Activated CD4-positive, alpha-beta T cell treated with anti-CD3 and anti-CD28 coated beads for 48 hours (primary cell): Measurements from ENCODE around the gene LRTM2.

Experiments used
- DNase-seq: peaks from one replicate; pipeline ENCODE4 v3.0.0-alpha.2; 2020

The LRTM2 gene

DNA sequence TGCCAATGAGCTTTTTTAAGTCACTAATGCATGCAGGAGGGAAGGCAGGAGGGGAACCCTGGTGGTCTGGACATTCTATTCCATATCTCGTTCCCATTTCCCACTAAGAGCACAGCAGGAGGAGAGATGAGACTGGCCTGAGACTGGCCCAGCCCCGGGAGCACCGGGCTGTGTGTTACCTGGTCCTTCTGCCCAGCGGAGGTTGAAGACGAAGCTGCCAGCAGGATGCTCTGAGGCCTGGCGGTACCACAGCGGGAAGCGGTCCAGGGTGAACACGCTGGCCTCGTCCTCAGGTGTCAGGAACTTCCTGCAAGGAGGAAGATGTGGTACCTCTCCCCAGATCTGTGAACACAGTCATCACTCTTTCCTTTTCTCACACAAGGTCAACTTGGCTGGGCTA, 23.9 kb downstream of the LRTM2 start:
- DNase-seq: no peak

DNA sequence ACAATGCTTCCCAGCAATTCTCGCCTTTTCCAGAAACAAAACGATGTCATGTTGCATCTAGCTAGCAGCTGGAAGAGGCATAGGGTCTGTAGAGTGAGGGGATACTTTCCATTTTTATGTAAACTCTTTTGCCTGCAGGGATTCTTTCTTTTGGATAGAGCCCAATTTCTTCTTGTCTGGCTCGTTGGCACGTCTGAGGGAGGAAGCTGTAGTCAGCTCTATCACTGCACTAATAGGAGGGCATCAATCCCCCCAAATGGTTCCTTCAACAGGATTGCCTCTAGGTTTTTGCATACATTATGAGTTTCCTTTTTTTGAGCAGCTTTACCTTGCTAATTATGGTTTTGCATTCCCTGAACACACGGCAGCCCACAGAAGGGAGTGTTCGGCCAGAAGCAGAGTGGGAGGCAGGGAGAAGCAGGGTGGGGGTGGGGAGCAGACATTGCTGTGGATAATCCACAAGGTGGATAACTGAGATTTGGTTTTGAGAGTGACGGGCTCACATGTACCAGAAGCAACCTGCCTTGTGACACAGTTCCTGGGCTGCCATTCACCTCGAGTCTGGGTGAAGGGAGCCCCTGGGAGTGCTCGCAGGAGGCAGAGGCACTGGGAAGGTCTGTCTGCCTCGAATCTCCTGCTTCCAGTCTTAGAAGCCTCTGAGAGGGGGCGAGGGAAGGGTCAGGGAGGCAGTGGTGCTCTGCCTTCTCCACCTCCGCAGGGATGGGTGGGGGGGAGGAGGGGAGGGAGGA, 24.5 kb downstream of the LRTM2 start:
- DNase-seq: no peak

DNA sequence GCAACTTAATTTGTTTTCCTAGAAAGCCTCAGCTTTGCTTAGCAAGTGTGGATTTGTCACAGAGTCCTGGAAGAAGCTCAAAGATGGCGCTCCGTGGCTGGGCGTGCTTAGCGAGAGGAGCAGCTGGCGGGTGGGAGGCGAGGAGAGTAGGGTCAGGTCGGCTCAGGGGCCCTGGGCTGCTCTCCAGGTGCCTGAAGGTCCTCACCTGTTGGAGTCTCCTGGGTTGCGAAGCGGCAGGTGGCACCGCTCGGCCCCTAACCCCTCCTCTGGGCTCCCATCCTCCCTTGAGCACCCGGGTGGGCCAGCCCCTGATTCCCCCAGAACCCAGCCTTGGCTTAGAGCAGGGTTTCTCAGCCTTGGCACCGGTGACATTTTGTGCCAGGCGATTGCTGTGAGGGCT, 25.1 kb downstream of the LRTM2 start:
- DNase-seq: no peak

DNA sequence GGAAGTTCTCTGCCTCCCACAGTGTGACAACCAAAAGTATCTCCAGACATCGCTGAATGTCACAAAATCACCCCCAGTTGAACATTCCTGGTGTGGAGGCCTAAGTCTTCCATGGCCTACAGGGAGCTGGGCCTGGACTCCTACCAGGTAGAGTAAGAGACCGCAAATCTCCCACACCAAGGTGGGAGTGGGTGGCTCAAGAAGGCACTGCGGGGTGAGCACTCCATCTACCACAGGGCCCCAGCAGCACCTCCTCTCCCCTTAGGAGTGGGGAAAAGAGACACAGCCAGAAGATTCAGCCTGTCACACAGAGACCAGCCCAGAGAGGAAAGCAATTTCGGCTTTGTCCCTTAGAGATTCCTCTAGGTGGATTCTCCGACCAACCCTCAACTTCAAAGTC, 25.5 kb downstream of the LRTM2 start:
- no peak for DNase-seq

GRCh38 chr12:1846421-1847405, 26.3 kb downstream of the LRTM2 start:
- no peak for DNase-seq

DNA sequence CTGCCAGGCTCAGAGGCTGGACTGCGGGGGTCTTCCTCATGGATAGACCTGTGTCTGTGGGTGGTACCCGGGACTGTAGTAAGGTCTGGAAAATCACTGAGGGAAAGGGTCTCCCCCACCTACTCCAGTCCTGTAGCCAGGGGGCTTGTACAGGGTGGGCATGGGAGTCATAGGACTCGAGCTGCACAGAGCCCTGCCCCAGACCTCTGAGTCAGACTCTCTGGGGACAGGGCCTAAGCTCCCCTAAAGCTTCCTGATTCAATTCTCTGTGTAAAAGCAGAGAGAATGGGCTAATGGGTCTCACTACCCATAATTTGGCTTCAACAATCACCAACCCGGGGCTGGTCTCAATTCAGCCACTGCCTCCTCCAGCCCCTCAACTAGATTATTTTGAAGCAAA, 27.0 kb downstream of the LRTM2 start:
- DNase-seq: no peak

- DNase-seq: no peak
These were observed 27.8 kb downstream of the LRTM2 start for GRCh38 chr12:1848146-1848545.

GRCh38 chr12:1848745-1849144, 28.4 kb downstream of the LRTM2 start:
- DNase-seq: no peak

- DNase-seq: no peak
These were observed 30.9 kb downstream of the LRTM2 start for GRCh38 chr12:1851151-1851701.

DNA sequence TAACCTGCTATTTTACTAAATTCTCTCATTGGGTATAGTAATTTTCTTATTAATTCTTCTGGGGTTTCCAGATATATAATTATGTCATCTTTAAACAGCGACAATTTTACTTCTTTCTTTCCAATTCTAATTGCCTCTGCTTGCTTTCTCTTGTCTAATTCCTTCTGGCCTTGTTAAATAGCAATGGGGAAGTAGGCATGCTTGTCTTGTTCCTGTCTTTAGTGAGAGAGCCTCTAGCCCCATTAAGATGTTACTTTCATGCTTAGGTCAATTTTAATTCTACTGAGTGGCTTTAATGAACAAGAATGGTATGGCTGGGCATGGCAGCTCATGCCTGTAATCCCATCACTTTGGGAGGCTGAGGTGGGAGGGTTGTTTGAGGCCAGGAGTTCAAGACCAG, 31.7 kb downstream of the LRTM2 start:
- no peak for DNase-seq

GRCh38 chr12:1853716-1854115, 33.4 kb downstream of the LRTM2 start:
- no peak for DNase-seq

DNA sequence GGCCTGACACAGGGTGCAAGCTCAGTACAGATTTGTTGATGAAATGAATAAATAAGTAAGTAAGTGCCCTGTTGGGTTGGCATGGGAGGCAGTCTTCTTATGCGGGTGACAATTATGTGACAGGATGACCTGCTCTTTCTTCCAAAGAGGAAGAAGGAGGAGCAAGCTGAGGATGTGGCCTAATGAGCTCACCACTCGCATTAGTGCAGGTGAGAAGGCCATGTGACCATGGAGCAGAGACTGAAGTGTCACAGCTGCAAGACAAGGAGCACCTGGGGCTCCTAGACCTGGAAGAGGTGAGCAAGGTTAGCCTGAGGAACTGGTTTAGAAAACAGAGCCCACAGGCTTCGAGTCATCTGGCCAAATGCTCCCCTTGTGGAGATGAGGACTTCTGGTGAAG, 34.9 kb downstream of the LRTM2 start:
- DNase-seq: no peak

- no peak for DNase-seq
These were observed 36.7 kb downstream of the LRTM2 start for GRCh38 chr12:1857086-1857485.

- no peak for DNase-seq
These were observed 37.5 kb downstream of the LRTM2 start for GRCh38 chr12:1857821-1858220.

- DNase-seq: no peak
These were observed 38.1 kb downstream of the LRTM2 start for GRCh38 chr12:1858456-1858855.

DNA sequence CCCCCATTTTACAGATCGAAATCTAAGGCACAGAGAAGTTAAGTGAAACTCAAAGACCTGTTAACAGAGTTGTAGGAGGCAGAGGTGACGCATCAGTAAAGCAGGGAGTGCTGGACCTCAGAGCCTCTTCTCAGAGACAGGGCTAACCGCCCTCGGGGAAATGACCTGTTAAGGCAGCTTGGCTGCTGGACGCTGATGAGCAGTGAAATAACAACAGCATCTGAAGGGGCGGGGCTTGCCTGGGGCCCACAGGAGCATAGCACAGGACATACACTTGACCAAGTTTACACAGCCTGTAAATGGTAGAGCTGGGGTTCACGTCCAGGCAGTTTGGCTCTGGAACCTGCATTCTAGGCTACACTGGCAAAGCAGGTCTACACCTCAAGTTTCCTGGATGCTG, 39.3 kb downstream of the LRTM2 start:
- DNase-seq: no peak

GRCh38 chr12:1862973-1863372, 42.6 kb downstream of the LRTM2 start:
- DNase-seq: no peak

- DNase-seq: no peak
These were observed 43.5 kb downstream of the LRTM2 start for GRCh38 chr12:1863823-1864222.

DNA sequence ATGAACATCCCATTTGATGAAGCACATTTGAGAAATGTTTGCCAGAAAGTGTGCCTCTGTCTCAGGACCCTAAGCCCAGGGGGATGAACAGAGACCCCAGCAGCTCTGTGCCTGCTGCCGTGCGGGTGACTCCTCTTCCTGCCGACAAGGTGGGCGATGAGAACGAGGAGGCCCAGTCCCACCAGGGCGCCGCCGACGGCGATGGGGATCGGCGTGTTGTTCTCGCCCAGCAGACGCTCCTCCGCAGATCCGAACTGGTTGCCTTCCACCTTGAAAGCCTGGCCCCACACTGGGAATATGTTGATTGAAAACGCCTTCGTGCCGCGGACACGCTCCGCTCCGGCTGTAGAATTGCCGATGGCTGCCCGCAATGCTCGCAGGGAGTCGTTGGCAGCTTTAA, 44.1 kb downstream of the LRTM2 start:
- no peak for DNase-seq

DNA sequence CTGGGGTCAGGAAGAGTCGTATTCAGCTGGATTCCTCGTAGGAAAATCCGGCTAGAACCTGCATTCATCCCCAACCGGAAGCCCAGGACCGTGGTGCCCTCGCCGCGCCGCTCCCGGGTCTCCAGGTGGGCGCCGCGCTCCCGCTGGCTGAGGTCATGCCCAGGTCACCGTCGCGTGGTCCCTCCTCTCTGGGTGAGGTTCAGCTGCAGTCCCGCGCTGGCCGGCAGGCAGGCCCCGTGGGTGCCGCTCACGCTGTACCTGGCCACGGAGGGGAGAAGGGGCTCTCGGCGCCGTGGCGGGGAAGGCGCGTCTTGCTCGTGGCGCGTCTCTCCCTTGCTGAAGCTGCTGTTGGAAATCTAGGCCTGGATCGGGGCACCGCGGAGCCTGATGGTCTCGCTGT, 44.5 kb downstream of the LRTM2 start:
- no peak for DNase-seq

DNA sequence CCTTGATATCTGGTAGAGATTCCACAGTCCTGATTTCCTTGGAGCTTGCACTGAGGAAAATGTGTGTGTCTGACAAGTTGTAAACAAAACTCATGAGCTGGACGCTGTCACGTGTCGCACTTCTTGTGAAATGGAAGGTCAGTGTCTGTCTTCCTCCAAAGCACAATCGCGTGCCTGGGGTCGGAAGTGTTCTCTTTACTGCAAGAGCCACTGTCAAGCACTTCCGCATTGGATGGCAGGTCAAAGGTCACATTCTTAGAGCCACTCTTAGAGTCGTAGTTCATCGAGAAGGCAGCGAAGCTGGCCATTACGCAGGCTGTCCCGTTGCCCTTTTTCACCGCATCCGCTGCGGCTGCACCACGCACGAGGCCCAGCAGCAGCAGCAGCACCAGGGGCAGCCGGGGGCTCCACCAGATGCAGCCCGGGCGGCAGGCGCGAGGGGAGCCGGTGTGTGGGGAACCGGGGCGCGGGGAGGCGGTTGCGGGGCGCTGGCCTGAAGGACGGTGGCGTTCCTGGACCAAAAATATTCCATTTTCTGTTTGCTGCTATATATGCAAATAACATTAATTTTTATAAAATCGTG, 45.0 kb downstream of the LRTM2 start:
- DNase-seq: no peak

- no peak for DNase-seq
These were observed 48.8 kb downstream of the LRTM2 start for GRCh38 chr12:1869145-1869544.

DNA sequence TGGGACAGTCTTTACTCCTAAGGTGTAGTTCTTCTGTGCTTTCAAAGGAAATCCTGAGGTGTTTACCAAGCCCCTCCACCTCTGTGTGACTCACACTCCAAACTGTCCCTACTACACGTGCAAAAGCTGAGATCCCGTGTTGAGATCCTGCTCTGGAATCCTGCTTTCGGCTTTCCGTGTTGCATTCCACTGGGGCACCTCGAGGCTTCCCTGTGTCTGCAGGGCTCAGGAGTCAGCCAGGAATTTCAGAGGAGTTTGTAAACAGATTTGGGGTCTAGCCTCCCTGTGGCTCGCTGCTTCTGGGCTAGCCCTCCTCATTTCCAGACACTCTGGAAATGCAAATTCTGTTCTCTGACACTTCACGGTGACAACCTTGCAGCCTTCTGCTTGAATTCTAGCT, 49.7 kb downstream of the LRTM2 start:
- DNase-seq: no peak
